ENCODE data around the gene CYBRD1.
A peak's percentile ranks its signal among the peaks of the same experiment; 100 is the strongest.
"Not testable (repeated sequence)": the region's sequence is repeated elsewhere in the genome, so short reads cannot be mapped to it uniquely, and the experiment has no call there.

The CYBRD1 gene

GRCh38 chr2:171515672-171516298 is 6.5 kb upstream of the CYBRD1 start:
- no peak for DNase-seq

- DNase-seq = no peak
These were observed 5.5 kb upstream of the CYBRD1 start for GRCh38 chr2:171516793-171517192.

GRCh38 chr2:171520471-171520870 is 1.8 kb upstream of the CYBRD1 start:
- DNase-seq = no peak

- DNase-seq = no peak
These were observed 768 bp upstream of the CYBRD1 start for GRCh38 chr2:171521361-171522051.

- peak in 24 of 58 donors; percentile 26 to 72 (median 44) for DNase-seq
These were observed 464 bp downstream of the CYBRD1 start for GRCh38 chr2:171522788-171523087.

- DNase-seq = peak in 57 of 58 donors; percentile 12 to 96 (median 73)
These were observed 1.1 kb downstream of the CYBRD1 start for GRCh38 chr2:171523088-171524017.

GRCh38 chr2:171524018-171524401 is 1.7 kb downstream of the CYBRD1 start:
- peak in 5 of 58 donors; percentile 23 to 65 (median 45) for DNase-seq

GRCh38 chr2:171529914-171530313 is 7.6 kb downstream of the CYBRD1 start:
- no peak for DNase-seq

GRCh38 chr2:171530378-171530777 is 8.1 kb downstream of the CYBRD1 start:
- no peak for DNase-seq

- not testable (repeated sequence) for DNase-seq
These were observed 8.6 kb downstream of the CYBRD1 start for GRCh38 chr2:171530859-171531258.

GRCh38 chr2:171531291-171531690 is 9.0 kb downstream of the CYBRD1 start:
- peak in 3 of 58 donors; percentile 1 to 17 (median 7) for DNase-seq

GRCh38 chr2:171531836-171532450 is 9.7 kb downstream of the CYBRD1 start:
- DNase-seq = no peak

GRCh38 chr2:171533331-171533730 is 11.1 kb downstream of the CYBRD1 start:
- DNase-seq = no peak

GRCh38 chr2:171535528-171535927 is 13.3 kb downstream of the CYBRD1 start:
- not testable (repeated sequence) for DNase-seq

GRCh38 chr2:171540437-171540836 is 18.2 kb downstream of the CYBRD1 start:
- no peak for DNase-seq

- DNase-seq = no peak
These were observed 19.1 kb downstream of the CYBRD1 start for GRCh38 chr2:171541202-171541887.

GRCh38 chr2:171545086-171545485 is 22.8 kb downstream of the CYBRD1 start:
- no peak for DNase-seq

- DNase-seq = no peak
These were observed 25.0 kb downstream of the CYBRD1 start for GRCh38 chr2:171547256-171547655.

- DNase-seq = no peak
These were observed 25.4 kb downstream of the CYBRD1 start for GRCh38 chr2:171547720-171548119.

GRCh38 chr2:171550613-171551012 is 28.3 kb downstream of the CYBRD1 start:
- DNase-seq = no peak

- no peak for DNase-seq
These were observed 29.6 kb downstream of the CYBRD1 start for GRCh38 chr2:171551836-171552235.
